Calu3 (cell line): ENCODE measurements around the gene MACF1. TPM values are rescaled to one million over a fixed set of nuclear protein-coding genes. Genes with fewer than 3 reads are reported as not detected.

ENCODE experiments used
- BruUV-seq: library from RNA; stranded (reverse); fragments of 400-500 nt; replicated peaks from 2 replicates; lab custom pipeline; 2021; lab: Mats Ljungman, UMichigan
- CTCF ChIA-PET: fragments of 300-600 bp; sonication (Branson Sonifier 250); formaldehyde crosslinking; loops from one replicate; lab custom pipeline; 2022; ENCODE audit warnings: antibody characterized with exemption; lab: Charles Lee
- DNase-seq: peaks from one replicate; pipeline ENCODE4 v3.0.0; 2022
- H3K27ac Mint-ChIP-seq: one replicate; pipeline ENCODE4 v1.8.0; 2022; ENCODE audit warnings: mixed read lengths; ENCODE audit not compliant: unreplicated experiment
- H3K27me3 Mint-ChIP-seq: one replicate; pipeline ENCODE4 v1.8.0; 2022; ENCODE audit warnings: mixed read lengths; ENCODE audit not compliant: unreplicated experiment
- H3K36me3 Mint-ChIP-seq: one replicate; pipeline ENCODE4 v1.8.0; 2022; ENCODE audit warnings: mild to moderate bottlenecking, moderate library complexity, mixed read lengths; ENCODE audit not compliant: insufficient read depth, unreplicated experiment
- H3K4me1 Mint-ChIP-seq: one replicate; pipeline ENCODE4 v1.8.0; 2022; ENCODE audit warnings: mild to moderate bottlenecking, low read depth, mixed read lengths; ENCODE audit not compliant: unreplicated experiment
- H3K4me3 Mint-ChIP-seq: one replicate; pipeline ENCODE4 v1.8.0; 2022; ENCODE audit warnings: mild to moderate bottlenecking, low read depth, moderate library complexity, mixed read lengths; ENCODE audit not compliant: unreplicated experiment
- H3K9me3 Mint-ChIP-seq: one replicate; pipeline ENCODE4 v1.8.0; 2022; ENCODE audit warnings: low read depth, mixed read lengths; ENCODE audit not compliant: unreplicated experiment
- CTCF ChIP-seq: fragments of 200-600 bp; IDR thresholded peaks from one replicate; pipeline ENCODE4 v1.8.0; 2022; ENCODE audit warnings: antibody characterized with exemption; ENCODE audit not compliant: unreplicated experiment
- intact Hi-C: fragments of 100-400 bp; cut with micrococcal nuclease; formaldehyde crosslinking; loops from one replicate; pipeline ENCODE4 v1.10.0; 2022; ENCODE audit not compliant: unreplicated experiment
- total RNA-seq: library from RNA; stranded (reverse); gene quantifications from 2 replicates; pipeline ENCODE4 v1.2.3, GENCODE V29; 2022

Gene MACF1
- total RNA-seq, 1 experiment from 2014 or later = 705 TPM

- Mint-ChIP-seq H3K27ac (no peak overlapping the region), H3K9me3 (no peaks in the 10 kb centered on the region), H3K36me3 (no peaks in the 10 kb centered on the region), H3K27me3 (no peaks in the 10 kb centered on the region), H3K4me3 (no peak overlapping the region), H3K4me1 (no peaks in the 10 kb centered on the region)
- CTCF ChIA-PET = interaction anchor here (0.7 to 4.8 kb wide), 11 partner anchors 20 to 166 kb away, joined by 3 to 51 read pairs (median 4); no protein-coding TSS in a partner anchor
- BruUV-seq = no TSS peak
- TF ChIP-seq CTCF = peak; percentile 3
- intact Hi-C loops = loop anchor here (1.0 to 2.0 kb wide), 4 partner anchors 66 to 161 kb away; no protein-coding TSS in a partner anchor
- no peak for DNase-seq
Observed at GRCh38 chr1:39258925-39259244, 54.4 kb downstream of the MACF1 start.

DNA sequence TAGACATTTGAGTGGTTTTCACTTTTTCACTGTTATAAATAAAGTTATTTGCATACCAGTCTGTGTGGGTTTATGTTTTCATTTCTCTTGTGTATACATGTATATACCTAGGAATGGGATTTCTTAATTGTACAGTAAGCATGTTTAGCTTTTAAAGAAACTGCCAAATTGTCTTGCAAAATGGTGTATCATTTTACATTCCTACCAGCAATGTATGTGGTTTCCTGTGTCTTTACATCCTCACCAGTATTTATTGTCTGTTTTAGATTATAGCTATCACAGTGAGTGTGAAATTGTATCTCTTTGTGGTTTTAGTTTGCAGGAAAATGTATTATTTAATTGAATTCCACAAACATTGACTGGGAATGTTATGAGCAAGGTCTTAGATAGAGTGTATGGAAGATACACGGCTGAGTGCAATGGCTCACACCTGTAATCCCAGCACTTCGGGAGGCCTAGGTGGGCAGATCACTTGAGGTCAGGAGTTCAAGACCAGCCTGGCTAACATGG lies 57.3 kb downstream of the MACF1 start:
- no peak for TF ChIP-seq CTCF
- H3K27ac Mint-ChIP-seq = no peak overlapping the region
- no peak for DNase-seq
- CTCF ChIA-PET = interaction anchor here (1.0 kb wide), 1 partner anchor 117 kb away, joined by 4 read pairs; no protein-coding TSS in a partner anchor
- H3K27me3 Mint-ChIP-seq = no peaks in the 10 kb centered on the region
- H3K9me3 Mint-ChIP-seq = no peaks in the 10 kb centered on the region
- H3K36me3 Mint-ChIP-seq = no peaks in the 10 kb centered on the region
- intact Hi-C loops = loop anchor here (10.0 kb wide), 1 partner anchor 153 kb away; no protein-coding TSS in a partner anchor
- no peak overlapping the region for H3K4me3 Mint-ChIP-seq
- no TSS peak for BruUV-seq
- H3K4me1 Mint-ChIP-seq = no peaks in the 10 kb centered on the region

DNA sequence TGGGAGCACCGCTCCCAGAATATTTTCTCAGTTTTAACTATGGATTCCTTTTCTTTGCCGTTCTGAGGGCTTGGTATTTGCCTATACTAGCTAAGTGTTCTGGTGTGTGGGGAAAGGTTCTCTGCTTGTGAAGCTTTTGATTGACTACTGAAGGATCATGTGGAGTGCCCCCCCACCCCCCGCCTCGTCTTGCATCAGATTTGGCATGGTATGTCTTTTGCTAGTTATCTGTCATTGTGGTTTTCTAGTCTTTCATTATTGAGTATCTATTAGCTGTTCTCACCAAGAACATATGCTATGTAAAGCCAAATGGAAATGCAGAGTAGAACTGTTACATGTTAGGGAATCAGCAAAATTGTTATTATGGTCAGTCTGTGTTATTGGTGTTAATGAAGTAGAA lies 58.3 kb downstream of the MACF1 start:
- H3K27ac Mint-ChIP-seq = no peak overlapping the region
- H3K9me3 Mint-ChIP-seq = no peaks in the 10 kb centered on the region
- intact Hi-C loops = loop anchor here (10.0 kb wide), 1 partner anchor 152 kb away; no protein-coding TSS in a partner anchor
- no peak overlapping the region for H3K4me3 Mint-ChIP-seq
- no peaks in the 10 kb centered on the region for H3K4me1 Mint-ChIP-seq
- DNase-seq = no peak
- TF ChIP-seq CTCF = no peak
- CTCF ChIA-PET = no interaction called here
- H3K36me3 Mint-ChIP-seq = no peaks in the 10 kb centered on the region
- no TSS peak for BruUV-seq
- no peaks in the 10 kb centered on the region for H3K27me3 Mint-ChIP-seq

DNA sequence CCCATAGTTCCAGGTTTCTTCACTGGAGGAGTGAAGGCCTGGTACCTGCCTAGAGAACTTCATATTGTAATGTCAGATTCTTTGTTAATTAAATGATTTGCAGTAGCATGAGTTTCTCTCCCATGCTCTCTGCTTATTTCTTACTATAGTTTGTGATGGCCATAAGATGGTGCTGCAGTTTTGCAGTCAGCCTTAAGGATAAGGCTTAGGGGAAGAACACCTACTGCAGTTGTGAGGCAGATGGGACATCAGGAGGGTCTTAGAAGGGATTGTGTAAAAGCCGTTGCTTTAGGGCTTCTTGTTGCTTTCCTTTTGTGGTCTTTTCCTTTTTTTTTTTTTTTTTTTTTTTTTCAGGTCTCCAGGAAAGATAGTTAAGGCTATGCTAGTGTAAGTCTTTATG lies 61.8 kb downstream of the MACF1 start:
- TF ChIP-seq CTCF = no peak
- BruUV-seq = no TSS peak
- Mint-ChIP-seq H3K9me3 (no peaks in the 10 kb centered on the region), H3K36me3 (no peaks in the 10 kb centered on the region), H3K27me3 (no peaks in the 10 kb centered on the region), H3K27ac (no peak overlapping the region), H3K4me3 (no peak overlapping the region), H3K4me1 (peaks cover 11% of the 10 kb centered on the region)
- intact Hi-C loops = loop anchor here (1.0 to 10.0 kb wide), 2 partner anchors 149 to 273 kb away; no protein-coding TSS in a partner anchor
- DNase-seq = no peak
- CTCF ChIA-PET = interaction anchor here (1.2 kb wide), 1 partner anchor 167 kb away, joined by 3 read pairs; no protein-coding TSS in a partner anchor
